Eye (tissue), 1 donor: Measurements from ENCODE around the gene KSR1.
A peak's percentile ranks its signal among the peaks of the same experiment; 100 is the strongest.

Experiments used
- DNase-seq: peaks from one replicate; pipeline ENCODE4 v3.0.0-alpha.2; 2015

The KSR1 gene

GRCh38 chr17:27475070-27475673, 18.9 kb downstream of the KSR1 start:
- no peak for DNase-seq

- DNase-seq = no peak
These were observed 20.0 kb downstream of the KSR1 start for GRCh38 chr17:27475981-27476895.

GRCh38 chr17:27477050-27477888, 21.0 kb downstream of the KSR1 start:
- no peak for DNase-seq

GRCh38 chr17:27477971-27478684, 21.9 kb downstream of the KSR1 start:
- DNase-seq = no peak

GRCh38 chr17:27478901-27479538, 22.8 kb downstream of the KSR1 start:
- DNase-seq = no peak

GRCh38 chr17:27479838-27480237, 23.6 kb downstream of the KSR1 start:
- DNase-seq = no peak

- DNase-seq = no peak
These were observed 24.5 kb downstream of the KSR1 start for GRCh38 chr17:27480699-27481098.

GRCh38 chr17:27481327-27481726, 25.1 kb downstream of the KSR1 start:
- no peak for DNase-seq

GRCh38 chr17:27485125-27485524, 28.9 kb downstream of the KSR1 start:
- DNase-seq = no peak

GRCh38 chr17:27485716-27486495, 29.7 kb downstream of the KSR1 start:
- DNase-seq = no peak

- no peak for DNase-seq
These were observed 30.5 kb downstream of the KSR1 start for GRCh38 chr17:27486741-27487140.

- no peak for DNase-seq
These were observed 32.0 kb downstream of the KSR1 start for GRCh38 chr17:27488231-27488630.

- DNase-seq = no peak
These were observed 32.9 kb downstream of the KSR1 start for GRCh38 chr17:27489045-27489715.

GRCh38 chr17:27490391-27490790, 34.1 kb downstream of the KSR1 start:
- DNase-seq = no peak

- DNase-seq = peak; percentile 74
These were observed 35.5 kb downstream of the KSR1 start for GRCh38 chr17:27491713-27492190.

- no peak for DNase-seq
These were observed 36.2 kb downstream of the KSR1 start for GRCh38 chr17:27492470-27492869.

- DNase-seq = no peak
These were observed 36.8 kb downstream of the KSR1 start for GRCh38 chr17:27493088-27493487.

- peak; percentile 59 for DNase-seq
These were observed 38.2 kb downstream of the KSR1 start for GRCh38 chr17:27494192-27495091.

- peak; percentile 56 for DNase-seq
These were observed 39.2 kb downstream of the KSR1 start for GRCh38 chr17:27495460-27495859.

- no peak for DNase-seq
These were observed 39.8 kb downstream of the KSR1 start for GRCh38 chr17:27496005-27496404.
